Stimulated activated CD8-positive, alpha-beta memory T cell treated with anti-CD3 and anti-CD28 coated beads, Interleukin-2, amount 100 ng/mL, for 48 hours (primary cell): Measurements from ENCODE around the gene NFATC2IP.
A peak's percentile ranks its signal among the peaks of the same experiment; 100 is the strongest.
"Not testable (repeated sequence)": the region's sequence is repeated elsewhere in the genome, so short reads cannot be mapped to it uniquely, and the experiment has no call there.

Source experiments
- DNase-seq, 2 donors: peaks; one replicate each; pipeline ENCODE4 v3.0.0-alpha.2; 2020; ENCODE audit warnings: low read depth in 2 of 2

The NFATC2IP gene

GRCh38 chr16:28925386-28926228, 25.1 kb upstream of the NFATC2IP start:
- DNase-seq: peak; percentile 75 to 78

- DNase-seq: not testable (repeated sequence)
Measured at GRCh38 chr16:28926284-28926683, 24.5 kb upstream of the NFATC2IP start.

- DNase-seq: no peak
Measured at GRCh38 chr16:28927815-28928214, 22.9 kb upstream of the NFATC2IP start.

GRCh38 chr16:28930203-28930602, 20.5 kb upstream of the NFATC2IP start:
- DNase-seq: no peak

- DNase-seq: no peak
Measured at GRCh38 chr16:28930652-28931051, 20.1 kb upstream of the NFATC2IP start.

GRCh38 chr16:28931801-28932225, 18.9 kb upstream of the NFATC2IP start, which contains the start of gene CD19:
TSS of gene CD19 (plus strand) at chr16:28931971. CDS start at chr16:28932001, 30 bp downstream.
- no peak for DNase-seq

- no peak for DNase-seq
Measured at GRCh38 chr16:28932339-28933141, 18.2 kb upstream of the NFATC2IP start.

GRCh38 chr16:28933171-28933570, 17.6 kb upstream of the NFATC2IP start:
- DNase-seq: no peak

GRCh38 chr16:28935346-28935745, 15.4 kb upstream of the NFATC2IP start:
- no peak for DNase-seq

- peak; percentile 73 to 85 for DNase-seq
Measured at GRCh38 chr16:28935924-28936783, 14.6 kb upstream of the NFATC2IP start.

- DNase-seq: no peak
Measured at GRCh38 chr16:28936784-28937155, 14.0 kb upstream of the NFATC2IP start.

GRCh38 chr16:28937222-28937876, 13.4 kb upstream of the NFATC2IP start:
- no peak for DNase-seq

GRCh38 chr16:28938721-28939120, 12.0 kb upstream of the NFATC2IP start:
- no peak for DNase-seq

- DNase-seq: not testable (repeated sequence)
Measured at GRCh38 chr16:28939825-28940224, 10.9 kb upstream of the NFATC2IP start.

GRCh38 chr16:28943281-28943680, 7.5 kb upstream of the NFATC2IP start:
- no peak for DNase-seq

- no peak for DNase-seq
Measured at GRCh38 chr16:28946681-28947080, 4.1 kb upstream of the NFATC2IP start.

GRCh38 chr16:28951410-28951943, 740 bp downstream of the NFATC2IP start:
- DNase-seq: no peak

GRCh38 chr16:28958216-28958615, 7.5 kb downstream of the NFATC2IP start:
- no peak for DNase-seq

- no peak for DNase-seq
Measured at GRCh38 chr16:28958836-28959235, 8.1 kb downstream of the NFATC2IP start.

GRCh38 chr16:28964072-28964471, 13.3 kb downstream of the NFATC2IP start:
- DNase-seq: no peak

GRCh38 chr16:28964496-28964895, 13.8 kb downstream of the NFATC2IP start:
- DNase-seq: no peak
